ENCODE data around the gene TMCO4. TPM values are rescaled to one million over a fixed set of nuclear protein-coding genes. Genes with fewer than 3 reads are reported as not detected.

The TMCO4 gene
- total RNA-seq, 1 donor from 2014 or later, result 1.8 TPM

DNA sequence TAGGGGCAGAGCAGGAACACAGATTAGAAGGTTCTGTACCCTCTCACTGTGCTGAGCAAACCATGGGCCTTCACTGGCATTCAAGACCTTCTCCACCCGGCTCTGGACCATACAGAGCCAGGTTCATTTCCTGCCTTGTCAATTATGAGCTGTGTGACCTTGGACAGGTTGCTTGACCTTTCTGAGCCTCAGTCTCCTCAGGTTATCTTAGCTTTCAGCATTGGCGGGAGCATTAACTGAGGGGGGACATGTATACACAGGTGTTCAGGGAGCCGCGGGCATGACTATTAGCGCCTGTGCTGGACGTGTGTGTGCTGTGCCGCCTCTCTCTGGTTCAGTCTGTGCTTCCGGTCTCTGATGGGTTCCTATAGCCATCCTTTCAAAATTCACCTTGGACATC is 102.9 kb downstream of the TMCO4 start:
- H3K36me3 ChIP-seq (ENCODE audit: insufficient read depth, low read length), result no peaks in the 10 kb centered on the region
- H3K9me3 Mint-ChIP-seq (ENCODE audit: unreplicated experiment), result no peaks in the 10 kb centered on the region
- no peaks in the 10 kb centered on the region for H3K4me1 ChIP-seq (ENCODE audit: insufficient read depth, low read length)
- peaks cover 21% of the 10 kb centered on the region for H3K27me3 Mint-ChIP-seq (ENCODE audit: low read depth, unreplicated experiment)
- no peak overlapping the region for H3K4me3 ChIP-seq (ENCODE audit: insufficient read depth, low read depth, low read length)
- TF ChIP-seq, protein P1, sequence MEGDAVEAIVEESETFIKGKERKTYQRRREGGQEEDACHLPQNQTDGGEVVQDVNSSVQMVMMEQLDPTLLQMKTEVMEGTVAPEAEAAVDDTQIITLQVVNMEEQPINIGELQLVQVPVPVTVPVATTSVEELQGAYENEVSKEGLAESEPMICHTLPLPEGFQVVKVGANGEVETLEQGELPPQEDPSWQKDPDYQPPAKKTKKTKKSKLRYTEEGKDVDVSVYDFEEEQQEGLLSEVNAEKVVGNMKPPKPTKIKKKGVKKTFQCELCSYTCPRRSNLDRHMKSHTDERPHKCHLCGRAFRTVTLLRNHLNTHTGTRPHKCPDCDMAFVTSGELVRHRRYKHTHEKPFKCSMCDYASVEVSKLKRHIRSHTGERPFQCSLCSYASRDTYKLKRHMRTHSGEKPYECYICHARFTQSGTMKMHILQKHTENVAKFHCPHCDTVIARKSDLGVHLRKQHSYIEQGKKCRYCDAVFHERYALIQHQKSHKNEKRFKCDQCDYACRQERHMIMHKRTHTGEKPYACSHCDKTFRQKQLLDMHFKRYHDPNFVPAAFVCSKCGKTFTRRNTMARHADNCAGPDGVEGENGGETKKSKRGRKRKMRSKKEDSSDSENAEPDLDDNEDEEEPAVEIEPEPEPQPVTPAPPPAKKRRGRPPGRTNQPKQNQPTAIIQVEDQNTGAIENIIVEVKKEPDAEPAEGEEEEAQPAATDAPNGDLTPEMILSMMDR (IDR thresholded peaks at IDR 0.05; ENCODE audit: insufficient read depth, low read depth, low read length), result no peak
- TF ChIP-seq EZH2 (IDR thresholded peaks at IDR 0.05; ENCODE audit: insufficient read depth, low read length), result no peak
- no peaks in the 10 kb centered on the region for H3K36me3 Mint-ChIP-seq (ENCODE audit: low read depth, unreplicated experiment)
- no peaks in the 10 kb centered on the region for H3K79me2 ChIP-seq (ENCODE audit: insufficient read depth, low read length)
- H3K4me2 ChIP-seq (ENCODE audit: low read length), result no peak overlapping the region
- no peak overlapping the region for H3K4me3 Mint-ChIP-seq (ENCODE audit: unreplicated experiment)
- FAIRE-seq, result no peak
- H2AFZ ChIP-seq (ENCODE audit: low read depth, low read length), result no peak overlapping the region
- no peak overlapping the region for H3K27ac ChIP-seq (ENCODE audit: low read depth, low read length)
- H3K27me3 ChIP-seq (ENCODE audit: insufficient read depth, low read length), result no peaks in the 10 kb centered on the region
- H3K9me3 ChIP-seq (ENCODE audit: insufficient read depth, low read depth, low read length), result no peaks in the 10 kb centered on the region
- no peak overlapping the region for H3K9ac ChIP-seq (ENCODE audit: low read length)
- no peaks in the 10 kb centered on the region for H3K4me1 Mint-ChIP-seq (ENCODE audit: low read depth, unreplicated experiment)
- no peak overlapping the region for H3K27ac Mint-ChIP-seq (ENCODE audit: unreplicated experiment)
- no peak for DNase-seq (ENCODE audit: low read depth)
- H4K20me1 ChIP-seq (ENCODE audit: insufficient read depth, low read length), result no peaks in the 10 kb centered on the region

DNA sequence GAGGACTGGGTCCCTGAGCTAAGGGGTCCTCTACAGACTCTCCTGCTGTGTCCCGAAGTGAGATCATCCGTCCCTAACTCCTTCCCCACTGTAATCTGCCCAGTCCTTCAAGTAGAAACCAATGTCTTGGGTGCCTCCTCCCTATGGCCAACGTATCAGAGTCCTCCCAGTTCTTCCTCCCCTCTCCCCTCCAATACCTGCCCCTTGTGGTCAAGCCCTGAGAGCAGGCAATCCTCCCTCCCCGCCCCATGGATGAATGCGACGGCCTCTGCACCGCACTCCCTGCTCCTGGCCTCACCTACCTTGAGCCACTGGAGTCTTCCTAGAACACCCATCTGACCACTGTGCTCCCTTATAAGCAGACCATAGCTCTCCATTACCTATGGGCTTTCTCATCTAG is 103.9 kb downstream of the TMCO4 start:
- Histone ChIP-seq H3K4me2 (ENCODE audit: low read length) (no peak overlapping the region), H3K36me3 (ENCODE audit: insufficient read depth, low read length) (no peaks in the 10 kb centered on the region), H3K4me3 (ENCODE audit: insufficient read depth, low read depth, low read length) (no peak overlapping the region), H3K27me3 (ENCODE audit: insufficient read depth, low read length) (no peaks in the 10 kb centered on the region), H3K4me1 (ENCODE audit: insufficient read depth, low read length) (no peaks in the 10 kb centered on the region), H3K9ac (ENCODE audit: low read length) (no peak overlapping the region), H3K79me2 (ENCODE audit: insufficient read depth, low read length) (no peaks in the 10 kb centered on the region), H4K20me1 (ENCODE audit: insufficient read depth, low read length) (no peaks in the 10 kb centered on the region), H3K27ac (ENCODE audit: low read depth, low read length) (no peak overlapping the region), H3K9me3 (ENCODE audit: insufficient read depth, low read depth, low read length) (no peaks in the 10 kb centered on the region), H2AFZ (ENCODE audit: low read depth, low read length) (no peak overlapping the region)
- Mint-ChIP-seq H3K36me3 (ENCODE audit: low read depth, unreplicated experiment) (peaks cover 3% of the 10 kb centered on the region), H3K27ac (ENCODE audit: unreplicated experiment) (no peak overlapping the region), H3K4me1 (ENCODE audit: low read depth, unreplicated experiment) (no peaks in the 10 kb centered on the region), H3K27me3 (ENCODE audit: low read depth, unreplicated experiment) (peaks cover 26% of the 10 kb centered on the region), H3K4me3 (ENCODE audit: unreplicated experiment) (no peak overlapping the region), H3K9me3 (ENCODE audit: unreplicated experiment) (no peaks in the 10 kb centered on the region)
- TF ChIP-seq, protein P1 (IDR thresholded peaks at IDR 0.05; ENCODE audit: insufficient read depth, low read depth, low read length), result no peak
- TF ChIP-seq EZH2 (IDR thresholded peaks at IDR 0.05; ENCODE audit: insufficient read depth, low read length), result no peak
- DNase-seq (ENCODE audit: low read depth), result no peak
- FAIRE-seq, result no peak

DNA sequence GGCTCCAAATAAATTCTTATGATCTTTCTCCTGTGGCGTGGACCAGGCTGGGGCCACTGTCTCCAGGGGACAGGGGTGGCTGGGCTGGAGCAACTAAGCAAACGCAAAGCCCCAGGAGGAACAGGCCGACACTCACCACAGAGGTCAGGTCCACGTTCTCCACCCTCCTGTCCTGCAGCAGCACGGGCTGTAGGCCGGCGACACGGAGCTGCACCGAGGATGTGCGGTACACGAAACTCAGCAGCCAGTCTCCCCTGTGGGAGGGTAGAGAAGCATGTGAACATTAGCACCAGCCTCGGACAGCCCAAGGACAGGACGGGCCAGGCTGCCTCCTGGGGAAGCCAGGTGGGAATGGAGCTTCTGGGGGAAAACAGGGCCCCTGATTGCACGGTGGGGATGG is 105.4 kb downstream of the TMCO4 start:
- DNase-seq (ENCODE audit: low read depth) (no peak), FAIRE-seq (no peak)
- no peak overlapping the region for H3K4me2 ChIP-seq (ENCODE audit: low read length)
- Mint-ChIP-seq H3K4me1 (ENCODE audit: low read depth, unreplicated experiment) (no peaks in the 10 kb centered on the region), H3K27ac (ENCODE audit: unreplicated experiment) (no peak overlapping the region), H3K36me3 (ENCODE audit: low read depth, unreplicated experiment) (peaks cover 3% of the 10 kb centered on the region), H3K27me3 (ENCODE audit: low read depth, unreplicated experiment) (peaks cover 27% of the 10 kb centered on the region), H3K9me3 (ENCODE audit: unreplicated experiment) (peaks cover 2% of the 10 kb centered on the region), H3K4me3 (ENCODE audit: unreplicated experiment) (no peak overlapping the region)
- no peak overlapping the region for H3K9ac ChIP-seq (ENCODE audit: low read length)
- H3K79me2 ChIP-seq (ENCODE audit: insufficient read depth, low read length), result no peaks in the 10 kb centered on the region
- no peak overlapping the region for H2AFZ ChIP-seq (ENCODE audit: low read depth, low read length)
- H4K20me1 ChIP-seq (ENCODE audit: insufficient read depth, low read length), result no peaks in the 10 kb centered on the region
- H3K36me3 ChIP-seq (ENCODE audit: insufficient read depth, low read length), result no peaks in the 10 kb centered on the region
- peaks cover 4% of the 10 kb centered on the region for H3K9me3 ChIP-seq (ENCODE audit: insufficient read depth, low read depth, low read length)
- no peak overlapping the region for H3K4me3 ChIP-seq (ENCODE audit: insufficient read depth, low read depth, low read length)
- TF ChIP-seq, protein P1 (IDR thresholded peaks at IDR 0.05; ENCODE audit: insufficient read depth, low read depth, low read length), result no peak
- TF ChIP-seq EZH2 (IDR thresholded peaks at IDR 0.05; ENCODE audit: insufficient read depth, low read length), result no peak
- H3K27me3 ChIP-seq (ENCODE audit: insufficient read depth, low read length), result no peaks in the 10 kb centered on the region
- H3K27ac ChIP-seq (ENCODE audit: low read depth, low read length), result no peak overlapping the region
- H3K4me1 ChIP-seq (ENCODE audit: insufficient read depth, low read length), result no peaks in the 10 kb centered on the region
